ENCODE measurements around the gene C11orf65.

GRCh38 chr11:108432783-108433182 lies 34.5 kb downstream of the C11orf65 start:
- TF ChIP-seq EZH2 (IDR thresholded peaks at IDR 0.05; ENCODE audit: insufficient read depth, low read length) (no peak), CTCF (IDR thresholded peaks at IDR 0.05; ENCODE audit: insufficient read depth, low read depth, low read length) (no peak)
